OCI-LY7 (cell line): ENCODE data around the gene COL5A1. TPM values are rescaled to one million over a fixed set of nuclear protein-coding genes. Genes with fewer than 3 reads are reported as not detected.

Source experiments
- BruUV-seq: library from RNA; stranded (reverse); fragments of 400-500 nt; replicated peaks from 2 replicates; lab custom pipeline; 2021; lab: Mats Ljungman, UMichigan
- CTCF ChIA-PET: fragments of 300-600 bp; sonication (Branson Sonifier 250); formaldehyde crosslinking; loops from one replicate; lab custom pipeline; 2022; ENCODE audit warnings: antibody characterized with exemption; ENCODE audit not compliant: unreplicated experiment; lab: Charles Lee
- POLR2A ChIA-PET: fragments of 300-600 bp; sonication (Branson Sonifier 250); formaldehyde crosslinking; loops from one replicate; lab custom pipeline; 2022; ENCODE audit warnings: antibody characterized with exemption; lab: Charles Lee
- DNase-seq: peaks from one replicate; pipeline ENCODE4 v3.0.0-alpha.2; 2015; ENCODE audit warnings: low spot score
- H2AFZ ChIP-seq: fragments of 200-600 bp; sonication (generic), shearing (Covaris generic); 2 replicates; pipeline ENCODE4 v1.6.1; 2014; ENCODE audit warnings: mild to moderate bottlenecking, antibody characterized with exemption, low read length, moderate library complexity
- H3K27ac ChIP-seq: fragments of 200-600 bp; sonication (generic); 2 replicates; pipeline ENCODE4 v1.5.1; 2014; ENCODE audit warnings: mixed run types, low read depth, mild to moderate bottlenecking, moderate library complexity, low read length, inconsistent platforms; ENCODE audit not compliant: poor library complexity, severe bottlenecking
- H3K36me3 ChIP-seq: fragments of 200-600 bp; sonication (generic); 2 replicates; pipeline ENCODE4 v1.6.1; 2014; ENCODE audit warnings: mild to moderate bottlenecking, antibody characterized with exemption, low read length, moderate library complexity, mixed read lengths; ENCODE audit not compliant: insufficient read depth
- H3K4me1 ChIP-seq: fragments of 200-600 bp; sonication (generic); 2 replicates; pipeline ENCODE4 v1.5.1; 2014; ENCODE audit warnings: mild to moderate bottlenecking, low read length; ENCODE audit not compliant: insufficient read depth, poor library complexity, severe bottlenecking
- H3K4me2 ChIP-seq: fragments of 200-600 bp; sonication (generic); 2 replicates; pipeline ENCODE4 v1.6.1; 2014; ENCODE audit warnings: mild to moderate bottlenecking, low read length
- H3K4me3 ChIP-seq: fragments of 200-600 bp; sonication (generic); 2 replicates; pipeline ENCODE4 v1.5.1; 2014; ENCODE audit warnings: mild to moderate bottlenecking, low read depth, low read length; ENCODE audit not compliant: poor library complexity, severe bottlenecking
- H3K79me2 ChIP-seq: fragments of 200-600 bp; sonication (generic); 2 replicates; pipeline ENCODE4 v1.6.1; 2016; ENCODE audit warnings: low read depth, mild to moderate bottlenecking, low read length, moderate library complexity, mixed read lengths; ENCODE audit not compliant: insufficient read depth
- H3K9me2 ChIP-seq: fragments of 200-600 bp; sonication (generic); 2 replicates; pipeline ENCODE4 v1.6.1; 2016; ENCODE audit warnings: mild to moderate bottlenecking, low read length, mixed read lengths; ENCODE audit not compliant: insufficient read depth
- H3K9me3 ChIP-seq: fragments of 200-600 bp; sonication (generic); 2 replicates; pipeline ENCODE4 v1.6.1; 2014; ENCODE audit warnings: mild to moderate bottlenecking, mixed run types, low read length, mixed read lengths
- H4K20me1 ChIP-seq: fragments of 200-600 bp; sonication (generic); 2 replicates; pipeline ENCODE4 v1.6.1; 2014; ENCODE audit warnings: mild to moderate bottlenecking, antibody characterized with exemption, low read length, moderate library complexity, mixed read lengths; ENCODE audit not compliant: insufficient read depth
- CTCF ChIP-seq: fragments of 200-600 bp; sonication (generic); conservative IDR thresholded peaks from 2 replicates; pipeline ENCODE4 v1.5.1; 2014; ENCODE audit warnings: mild to moderate bottlenecking, antibody characterized with exemption, low read length, moderate library complexity, mixed read lengths
- EZH2phosphoT487 ChIP-seq: fragments of 200-600 bp; sonication (generic); IDR thresholded peaks from 2 replicates; pipeline ENCODE4 v1.6.1; 2018; ENCODE audit warnings: low read depth, borderline replicate concordance, mild to moderate bottlenecking, mixed run types, antibody characterized with exemption, low read length, moderate library complexity, mixed read lengths
- intact Hi-C: fragments of 100-400 bp; cut with micrococcal nuclease; formaldehyde crosslinking; loops from one replicate; pipeline ENCODE4 v1.10.0; 2022; ENCODE audit not compliant: unreplicated experiment
- total RNA-seq, 2 experiments: library from RNA; depleted of rRNA in 1 of 2; stranded (reverse); fragments of >200 nt in 1 of 2; shearing (Covaris generic) in 1 of 2; gene quantifications; 2 replicates each; pipeline ENCODE4 v1.2.3, GENCODE V29; 2014 to 2022

COL5A1 gene
- total RNA-seq, 2 experiments from 2014 or later = 12.2 to 28.6 TPM

DNA sequence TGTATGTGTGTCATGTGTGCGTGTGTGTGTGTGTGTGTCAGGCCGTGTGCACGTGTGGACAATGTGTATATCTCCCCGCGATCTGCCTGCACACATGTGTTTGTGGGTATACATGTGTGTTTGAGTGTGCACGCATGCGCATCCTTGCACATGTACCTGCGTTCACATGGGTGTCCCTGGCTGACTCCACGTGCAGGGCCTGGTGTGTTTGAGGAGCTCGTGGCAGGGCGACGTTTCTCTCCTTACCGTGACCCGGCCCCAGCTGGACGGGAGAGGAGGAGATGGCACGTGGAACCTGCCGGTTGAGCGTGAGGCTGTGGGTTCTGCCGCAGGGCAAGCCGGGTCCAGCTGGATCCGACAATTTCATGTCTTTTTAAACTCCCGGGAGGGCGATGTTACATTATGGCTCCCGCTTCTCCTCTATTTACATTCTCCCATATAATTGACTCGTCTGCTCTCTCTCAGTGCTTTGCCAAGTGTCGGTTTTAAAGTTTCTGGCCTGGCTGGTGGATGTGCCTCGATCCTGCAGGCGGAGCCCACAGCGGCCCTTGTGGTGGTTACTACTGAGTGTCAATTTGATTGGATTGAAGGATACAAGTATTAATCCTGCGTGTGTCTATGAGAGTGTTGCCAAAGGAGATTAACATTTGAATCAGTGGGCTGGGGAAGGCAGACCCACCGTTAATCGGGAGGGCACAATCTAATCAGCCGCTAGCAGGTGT is 5.9 kb downstream of the COL5A1 start:
- CTCF ChIA-PET = no interaction called here
- Histone ChIP-seq H3K4me3 (no peak overlapping the region), H3K36me3 (no peaks in the 10 kb centered on the region), H3K9me3 (no peaks in the 10 kb centered on the region), H3K79me2 (no peaks in the 10 kb centered on the region), H3K27ac (no peak overlapping the region), H4K20me1 (no peaks in the 10 kb centered on the region), H2AFZ (no peak overlapping the region), H3K9me2 (no peaks in the 10 kb centered on the region), H3K4me2 (no peak overlapping the region), H3K4me1 (no peaks in the 10 kb centered on the region)
- TF ChIP-seq CTCF = no peak
- no peak for TF ChIP-seq EZH2phosphoT487
- POLR2A ChIA-PET = no interaction called here
- intact Hi-C loops = no loop called here
- no TSS peak for BruUV-seq
- no peak for DNase-seq

DNA sequence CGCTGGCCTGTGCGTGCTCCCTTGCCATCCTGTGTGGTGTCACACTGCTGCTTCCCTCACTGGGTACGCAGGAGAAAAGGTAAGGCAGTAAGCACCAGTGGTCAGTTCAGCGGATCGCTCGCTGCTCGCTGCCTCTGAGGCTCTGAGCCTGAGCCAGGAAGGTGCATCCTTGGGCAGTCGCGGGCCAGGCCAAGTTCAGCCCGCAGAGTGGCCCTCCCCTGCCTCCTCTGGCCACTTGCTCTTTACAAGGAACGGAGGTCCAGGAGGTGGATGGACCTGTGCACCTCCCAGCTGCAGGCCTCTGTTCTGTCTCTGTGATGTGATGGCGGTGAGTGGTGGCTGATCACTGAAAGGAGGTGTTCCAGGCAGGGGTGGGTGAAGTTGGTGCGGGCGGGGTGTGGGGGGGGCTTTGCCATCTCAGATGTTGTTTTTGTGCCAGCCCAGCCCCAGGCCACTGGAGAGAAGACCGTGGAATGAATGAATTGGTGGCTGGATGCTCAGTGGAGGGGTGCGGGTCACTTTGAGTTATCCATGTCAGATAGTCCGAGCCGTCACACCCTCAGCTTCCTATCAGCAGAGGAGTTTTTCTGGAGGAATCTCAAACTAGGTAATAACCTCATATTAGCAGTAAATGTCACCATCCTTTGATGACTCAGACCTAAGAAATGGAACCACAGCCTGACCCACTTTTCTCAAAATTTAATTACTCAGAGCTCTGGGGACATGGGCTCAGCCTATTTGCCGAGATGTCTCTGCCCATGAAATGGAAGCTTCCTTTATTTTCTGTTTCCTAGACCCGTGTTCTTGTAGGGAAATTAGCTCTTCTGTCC is 7.3 kb downstream of the COL5A1 start:
- TF ChIP-seq EZH2phosphoT487 = no peak
- TF ChIP-seq CTCF = no peak
- ChIA-PET POLR2A (no interaction called here), CTCF (no interaction called here)
- Histone ChIP-seq H3K27ac (no peak overlapping the region), H2AFZ (no peak overlapping the region), H3K4me1 (no peaks in the 10 kb centered on the region), H3K4me2 (no peak overlapping the region), H3K79me2 (no peaks in the 10 kb centered on the region), H3K9me2 (no peaks in the 10 kb centered on the region), H4K20me1 (no peaks in the 10 kb centered on the region), H3K36me3 (no peaks in the 10 kb centered on the region), H3K9me3 (no peaks in the 10 kb centered on the region), H3K4me3 (no peak overlapping the region)
- intact Hi-C loops = no loop called here
- DNase-seq = no peak
- no TSS peak for BruUV-seq
